ENCODE results near the gene SPHK1. TPM values are rescaled to one million over a fixed set of nuclear protein-coding genes. Genes with fewer than 3 reads are reported as not detected.
"Not testable (repeated sequence)": the region's sequence is repeated elsewhere in the genome, so short reads cannot be mapped to it uniquely, and the experiment has no call there.

SPHK1 gene
- total RNA-seq, 2 experiments from 2014 or later, result 15.7 to 17.7 TPM

GRCh38 chr17:76341301-76341700 lies 43.1 kb upstream of the SPHK1 start:
- ATAC-seq (no peak), DNase-seq (no peak)
- Mint-ChIP-seq H3K27me3 (no peaks in the 10 kb centered on the region), H3K4me3 (no peak overlapping the region), H3K36me3 (ENCODE audit: low read depth) (peaks cover 18% of the 10 kb centered on the region), H3K27ac (no peak overlapping the region), H3K4me1 (ENCODE audit: low read depth) (peaks cover 3% of the 10 kb centered on the region), H3K9me3 (no peaks in the 10 kb centered on the region)
- POLR2A ChIA-PET, result no interaction called here
- CTCF ChIA-PET, result no interaction called here
- TF ChIP-seq CTCF (IDR thresholded peaks at IDR 0.05), result no peak
- intact Hi-C loops (cut with micrococcal nuclease), result no loop called here

GRCh38 chr17:76343106-76343505 lies 41.3 kb upstream of the SPHK1 start:
- CTCF ChIA-PET, result no interaction called here
- Mint-ChIP-seq H3K27me3 (no peaks in the 10 kb centered on the region), H3K9me3 (no peaks in the 10 kb centered on the region), H3K36me3 (ENCODE audit: low read depth) (peaks cover 25% of the 10 kb centered on the region), H3K4me1 (ENCODE audit: low read depth) (no peaks in the 10 kb centered on the region), H3K4me3 (no peak overlapping the region), H3K27ac (no peak overlapping the region)
- intact Hi-C loops (cut with micrococcal nuclease), result no loop called here
- TF ChIP-seq CTCF (IDR thresholded peaks at IDR 0.05), result no peak
- no peak for ATAC-seq
- DNase-seq, result no peak
- POLR2A ChIA-PET, result interaction anchor here (0.6 kb wide), 1 partner anchor 110 kb away, joined by 3 read pairs; the partner anchor contains the start of gene UBE2O

- DNase-seq (no peak), ATAC-seq (no peak)
- ChIA-PET CTCF (interaction anchor here (1.3 to 1.5 kb wide), 2 partner anchors 52 to 63 kb away, joined by 4 read pairs; no protein-coding TSS in a partner anchor), POLR2A (no interaction called here)
- no peak for TF ChIP-seq CTCF (IDR thresholded peaks at IDR 0.05)
- no peak overlapping the region for H3K4me3 Mint-ChIP-seq
- no peak overlapping the region for H3K27ac Mint-ChIP-seq
- H3K36me3 Mint-ChIP-seq (ENCODE audit: low read depth), result peaks cover 22% of the 10 kb centered on the region
- no peaks in the 10 kb centered on the region for H3K4me1 Mint-ChIP-seq (ENCODE audit: low read depth)
- intact Hi-C loops (cut with micrococcal nuclease), result no loop called here
- H3K27me3 Mint-ChIP-seq, result no peaks in the 10 kb centered on the region
- no peaks in the 10 kb centered on the region for H3K9me3 Mint-ChIP-seq
Observed at GRCh38 chr17:76345377-76345974, 38.9 kb upstream of the SPHK1 start.

DNA sequence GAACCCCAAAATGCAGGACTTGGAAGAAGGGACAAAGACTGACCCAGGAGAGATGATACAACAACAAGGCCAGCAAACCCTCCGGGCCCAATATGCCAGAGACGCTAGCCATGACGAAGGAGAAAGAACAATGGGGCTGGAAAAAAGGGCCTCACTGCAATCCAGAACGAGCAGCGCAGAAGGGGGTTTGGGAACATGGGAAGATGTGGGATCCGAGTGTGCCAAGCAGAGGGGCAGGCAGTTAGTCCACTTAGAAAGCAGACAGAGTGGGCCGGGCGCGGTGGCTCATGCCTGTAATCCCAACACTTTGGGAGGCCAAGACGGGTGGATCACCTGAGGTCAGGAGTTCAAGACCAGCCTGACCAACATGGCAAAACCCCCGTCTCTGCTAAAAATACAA lies 37.5 kb upstream of the SPHK1 start:
- CTCF ChIA-PET, result interaction anchor here (1.5 kb wide), 1 partner anchor 62 kb away, joined by 4 read pairs; no protein-coding TSS in a partner anchor
- H3K27me3 Mint-ChIP-seq; ATAC-seq; H3K9me3 Mint-ChIP-seq; POLR2A ChIA-PET; H3K4me3 Mint-ChIP-seq; H3K27ac Mint-ChIP-seq; DNase-seq; intact Hi-C loops (cut with micrococcal nuclease); H3K4me1 Mint-ChIP-seq (ENCODE audit: low read depth): not testable (repeated sequence)
- H3K36me3 Mint-ChIP-seq (ENCODE audit: low read depth), result peaks cover 15% of the 10 kb centered on the region

DNA sequence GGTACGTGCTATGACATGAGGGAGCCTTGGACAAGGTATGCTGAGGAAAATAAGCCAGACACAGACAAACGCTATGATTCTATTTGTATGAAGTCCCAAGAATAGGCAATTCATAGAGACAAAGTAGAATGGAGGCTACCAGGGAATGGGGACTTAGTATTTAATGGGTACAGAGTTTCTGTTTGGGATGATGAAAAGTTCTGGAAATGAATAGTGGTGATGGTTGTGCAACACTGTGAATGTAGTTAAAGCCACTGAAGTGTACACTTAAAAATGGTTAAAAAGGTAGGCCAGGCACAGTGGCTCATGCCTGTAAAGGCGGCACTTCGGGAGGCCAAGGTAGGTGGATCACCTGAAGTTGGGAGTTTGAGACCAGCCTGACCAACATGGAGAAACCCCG lies 33.9 kb upstream of the SPHK1 start:
- no peak overlapping the region for H3K4me3 Mint-ChIP-seq
- H3K4me1 Mint-ChIP-seq (ENCODE audit: low read depth), result peaks cover 16% of the 10 kb centered on the region
- no peaks in the 10 kb centered on the region for H3K27me3 Mint-ChIP-seq
- H3K27ac Mint-ChIP-seq, result no peak overlapping the region
- ChIA-PET CTCF (interaction anchor here (1.0 kb wide), 1 partner anchor 34 kb away, joined by 5 read pairs; the partner anchor contains the start of gene SPHK1), POLR2A (no interaction called here)
- ATAC-seq, result no peak
- intact Hi-C loops (cut with micrococcal nuclease), result no loop called here
- TF ChIP-seq CTCF (IDR thresholded peaks at IDR 0.05), result no peak
- H3K9me3 Mint-ChIP-seq, result no peaks in the 10 kb centered on the region
- H3K36me3 Mint-ChIP-seq (ENCODE audit: low read depth), result peaks cover 11% of the 10 kb centered on the region
- DNase-seq, result no peak
